PC-9 (cell line): ENCODE data around the gene PSMA7. TPM values are rescaled to one million over a fixed set of nuclear protein-coding genes. Genes with fewer than 3 reads are reported as not detected.

Experiments
- BruUV-seq: library from RNA; stranded (reverse); fragments of 400-500 nt; replicated peaks from 2 replicates; lab custom pipeline; 2021; lab: Mats Ljungman, UMichigan
- CTCF ChIA-PET: fragments of 300-600 bp; sonication (Branson Sonifier 250); formaldehyde crosslinking; loops from one replicate; lab custom pipeline; 2022; ENCODE audit warnings: antibody characterized with exemption; lab: Charles Lee
- POLR2A ChIA-PET: fragments of 300-600 bp; sonication (Branson Sonifier 250); formaldehyde crosslinking; loops from one replicate; lab custom pipeline; 2022; ENCODE audit warnings: antibody characterized with exemption; ENCODE audit not compliant: unreplicated experiment; lab: Charles Lee
- DNase-seq, 2 experiments: peaks; one replicate each; pipeline versions ENCODE4 v3.0.0 to v3.0.0-alpha.2; 2015 to 2022; ENCODE audit warnings: mixed read lengths in 1 of 2
- H2AFZ ChIP-seq: fragments of 200-600 bp; sonication (generic); 2 replicates; pipeline ENCODE4 v1.8.1; 2017; ENCODE audit warnings: antibody characterized with exemption
- H3F3A ChIP-seq: fragments of 200-600 bp; sonication (generic); 2 replicates; pipeline ENCODE4 v1.8.1; 2017; ENCODE audit warnings: antibody characterized with exemption, mild to moderate bottlenecking, low read depth; ENCODE audit not compliant: insufficient read depth
- H3K27ac ChIP-seq: fragments of 200-600 bp; sonication (generic); 2 replicates; pipeline ENCODE4 v1.6.1; 2016; ENCODE audit warnings: mixed run types
- H3K27me3 ChIP-seq: fragments of 200-600 bp; sonication (generic); 2 replicates; pipeline ENCODE4 v1.6.1; 2016; ENCODE audit warnings: low read depth, mixed run types; ENCODE audit not compliant: insufficient read depth
- H3K36me3 ChIP-seq: fragments of 200-600 bp; sonication (generic); 2 replicates; pipeline ENCODE4 v1.6.1; 2016; ENCODE audit warnings: low read depth, mixed run types
- H3K4me1 ChIP-seq: fragments of 200-600 bp; sonication (generic); replicated peaks from 2 replicates; pipeline ENCODE4 v1.6.1; 2016; ENCODE audit warnings: mixed run types; ENCODE audit not compliant: insufficient read depth
- H3K4me2 ChIP-seq: fragments of 200-600 bp; sonication (generic); 2 replicates; pipeline ENCODE4 v1.6.1; 2017; ENCODE audit warnings: mixed run types
- H3K4me3 ChIP-seq: fragments of 200-600 bp; sonication (generic); 2 replicates; pipeline ENCODE4 v1.6.1; 2016; ENCODE audit warnings: mixed run types
- H3K79me2 ChIP-seq: fragments of 200-600 bp; sonication (generic); 2 replicates; pipeline ENCODE4 v1.6.1; 2017; ENCODE audit warnings: low read depth, mixed run types
- H3K9me2 ChIP-seq: fragments of 200-600 bp; sonication (generic); 2 replicates; pipeline ENCODE4 v1.8.1; 2017; ENCODE audit warnings: mild to moderate bottlenecking; ENCODE audit not compliant: insufficient read depth
- H3K9me3 ChIP-seq: fragments of 200-600 bp; sonication (generic); 2 replicates; pipeline ENCODE4 v1.8.1; 2016; ENCODE audit warnings: low read depth; ENCODE audit not compliant: insufficient read depth
- H4K20me1 ChIP-seq: fragments of 200-600 bp; sonication (generic); 2 replicates; pipeline ENCODE4 v1.8.1; 2017; ENCODE audit not compliant: insufficient read depth
- CTCF ChIP-seq: fragments of 200-600 bp; sonication (generic); conservative IDR thresholded peaks from 2 replicates; pipeline ENCODE4 v1.6.1; 2017; ENCODE audit warnings: mixed run types, antibody characterized with exemption, mild to moderate bottlenecking, moderate library complexity
- EZH2 ChIP-seq: fragments of 200-600 bp; sonication (generic); IDR thresholded peaks from 2 replicates; pipeline ENCODE4 v1.8.0; 2017; ENCODE audit warnings: antibody characterized with exemption, low read depth
- intact Hi-C: fragments of 100-400 bp; cut with micrococcal nuclease; formaldehyde crosslinking; loops from one replicate; pipeline ENCODE4 v1.10.0; 2022; ENCODE audit not compliant: unreplicated experiment
- total RNA-seq: library from RNA; stranded (reverse); gene quantifications from 2 replicates; pipeline ENCODE4 v1.2.3, GENCODE V29; 2021

PSMA7 gene
- total RNA-seq, 1 experiment from 2014 or later = 391 TPM

GRCh38 chr20:62134735-62135231, 8.4 kb downstream of the PSMA7 start:
- intact Hi-C loops = loop anchor here (5.0 kb wide), 2 partner anchors 72 to 273 kb away; partner anchors contain the start of gene CABLES2
- no peak overlapping the region for H3K4me2 ChIP-seq
- no peaks in the 10 kb centered on the region for H3K27me3 ChIP-seq
- TF ChIP-seq CTCF (no peak), EZH2 (no peak)
- peaks cover 8% of the 10 kb centered on the region for H3K79me2 ChIP-seq
- H3K9me3 ChIP-seq = no peaks in the 10 kb centered on the region
- H3K36me3 ChIP-seq = peaks cover 50% of the 10 kb centered on the region
- peaks cover 53% of the 10 kb centered on the region for H3F3A ChIP-seq
- no TSS peak for BruUV-seq
- DNase-seq = no peak
- no peak overlapping the region for H2AFZ ChIP-seq
- H3K4me1 ChIP-seq = no peaks in the 10 kb centered on the region
- ChIA-PET CTCF (interaction anchor here (0.6 kb wide), 1 partner anchor 95 kb away, joined by 4 read pairs; no protein-coding TSS in a partner anchor), POLR2A (no interaction called here)
- no peak overlapping the region for H3K4me3 ChIP-seq
- H4K20me1 ChIP-seq = peaks cover 44% of the 10 kb centered on the region
- H3K27ac ChIP-seq = no peak overlapping the region
- H3K9me2 ChIP-seq = no peaks in the 10 kb centered on the region

- Histone ChIP-seq H3K4me3 (no peak overlapping the region), H3F3A (peaks cover 46% of the 10 kb centered on the region), H3K36me3 (peaks cover 41% of the 10 kb centered on the region), H3K4me2 (no peak overlapping the region), H2AFZ (no peak overlapping the region), H3K79me2 (no peaks in the 10 kb centered on the region), H3K9me3 (no peaks in the 10 kb centered on the region), H3K27ac (no peak overlapping the region), H4K20me1 (peaks cover 35% of the 10 kb centered on the region), H3K27me3 (no peaks in the 10 kb centered on the region), H3K4me1 (no peaks in the 10 kb centered on the region), H3K9me2 (no peaks in the 10 kb centered on the region)
- BruUV-seq = no TSS peak
- intact Hi-C loops = no loop called here
- ChIA-PET CTCF (no interaction called here), POLR2A (no interaction called here)
- DNase-seq = no peak
- no peak for TF ChIP-seq CTCF
- no peak for TF ChIP-seq EZH2
Measured at GRCh38 chr20:62133864-62134263, 9.3 kb downstream of the PSMA7 start.

GRCh38 chr20:62133051-62133845, 9.9 kb downstream of the PSMA7 start:
- Histone ChIP-seq H3K4me3 (no peak overlapping the region), H2AFZ (no peak overlapping the region), H3K4me1 (no peaks in the 10 kb centered on the region), H3K27ac (no peak overlapping the region), H3K4me2 (no peak overlapping the region), H3K27me3 (no peaks in the 10 kb centered on the region), H3K79me2 (no peaks in the 10 kb centered on the region), H3K36me3 (peaks cover 35% of the 10 kb centered on the region), H4K20me1 (peaks cover 29% of the 10 kb centered on the region), H3F3A (peaks cover 40% of the 10 kb centered on the region), H3K9me3 (no peaks in the 10 kb centered on the region), H3K9me2 (no peaks in the 10 kb centered on the region)
- ChIA-PET CTCF (no interaction called here), POLR2A (no interaction called here)
- no TSS peak for BruUV-seq
- intact Hi-C loops = no loop called here
- TF ChIP-seq EZH2 = no peak
- no peak for TF ChIP-seq CTCF
- no peak for DNase-seq
